Measurements from ENCODE around the gene CHRNA7.

CHRNA7 gene

DNA sequence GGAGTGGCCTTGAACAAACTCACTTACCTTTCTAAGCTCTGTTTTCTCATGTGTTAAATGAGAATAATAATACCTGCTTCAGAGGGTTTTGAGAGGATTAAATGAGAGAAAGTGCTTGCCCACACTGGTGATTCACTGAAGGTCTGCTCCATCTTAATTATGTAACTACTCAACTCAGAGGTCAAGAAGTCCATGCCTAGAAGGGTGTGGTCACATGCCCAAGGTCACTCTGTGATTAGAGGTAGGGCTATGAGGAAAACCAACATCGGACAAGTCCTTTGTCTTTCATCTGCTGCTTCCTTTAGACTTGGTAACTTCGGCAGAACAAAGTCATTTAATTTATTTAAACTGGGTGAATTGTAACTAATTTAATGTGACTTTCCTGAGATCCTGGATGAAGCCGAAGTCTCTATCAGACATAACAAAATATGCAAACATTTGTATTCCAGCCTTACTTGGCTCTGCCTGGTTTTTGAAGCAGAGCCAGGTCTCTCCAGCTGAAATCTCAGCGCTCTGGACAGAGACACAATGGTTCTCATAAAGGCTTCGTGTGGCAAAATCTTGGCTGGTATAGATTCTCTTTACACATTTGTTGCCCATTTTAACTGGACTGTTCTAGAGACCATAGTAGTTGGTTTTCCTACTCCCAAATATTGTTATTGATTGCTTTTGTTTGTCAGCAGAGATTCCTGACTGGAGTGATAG is 3.0 kb downstream of the CHRNA7 start:
- no peak for DNase-seq (ENCODE audit: low read depth in 1 of 2, low spot score in 1 of 2)
- in situ Hi-C loops (cut with HindIII; ENCODE audit: low pct_unique_long_range_greater_than_20kb, low sequenced_read_pairs), result no loop called here
- TF ChIP-seq JUND (IDR thresholded peaks at IDR 0.05; ENCODE audit: low read depth), result no peak

- in situ Hi-C loops (cut with HindIII; ENCODE audit: low pct_unique_long_range_greater_than_20kb, low sequenced_read_pairs), result no loop called here
- TF ChIP-seq JUND (IDR thresholded peaks at IDR 0.05; ENCODE audit: low read depth), result no peak
- DNase-seq (ENCODE audit: low read depth in 1 of 2, low spot score in 1 of 2), result no peak
Measured at GRCh38 chr15:32034106-32034505, 3.8 kb downstream of the CHRNA7 start.

GRCh38 chr15:32035285-32035684 is 5.0 kb downstream of the CHRNA7 start:
- in situ Hi-C loops (cut with HindIII; ENCODE audit: low pct_unique_long_range_greater_than_20kb, low sequenced_read_pairs), result no loop called here
- no peak for TF ChIP-seq JUND (IDR thresholded peaks at IDR 0.05; ENCODE audit: low read depth)
- DNase-seq (ENCODE audit: low read depth in 1 of 2, low spot score in 1 of 2), result no peak

- DNase-seq (ENCODE audit: low read depth in 1 of 2, low spot score in 1 of 2), result no peak
- in situ Hi-C loops (cut with HindIII; ENCODE audit: low pct_unique_long_range_greater_than_20kb, low sequenced_read_pairs), result no loop called here
- TF ChIP-seq JUND (IDR thresholded peaks at IDR 0.05; ENCODE audit: low read depth), result no peak
Measured at GRCh38 chr15:32036971-32037370, 6.7 kb downstream of the CHRNA7 start.

- no peak for TF ChIP-seq JUND (IDR thresholded peaks at IDR 0.05; ENCODE audit: low read depth)
- no peak for DNase-seq (ENCODE audit: low read depth in 1 of 2, low spot score in 1 of 2)
- in situ Hi-C loops (cut with HindIII; ENCODE audit: low pct_unique_long_range_greater_than_20kb, low sequenced_read_pairs), result no loop called here
Measured at GRCh38 chr15:32041294-32041693, 11.0 kb downstream of the CHRNA7 start.

DNA sequence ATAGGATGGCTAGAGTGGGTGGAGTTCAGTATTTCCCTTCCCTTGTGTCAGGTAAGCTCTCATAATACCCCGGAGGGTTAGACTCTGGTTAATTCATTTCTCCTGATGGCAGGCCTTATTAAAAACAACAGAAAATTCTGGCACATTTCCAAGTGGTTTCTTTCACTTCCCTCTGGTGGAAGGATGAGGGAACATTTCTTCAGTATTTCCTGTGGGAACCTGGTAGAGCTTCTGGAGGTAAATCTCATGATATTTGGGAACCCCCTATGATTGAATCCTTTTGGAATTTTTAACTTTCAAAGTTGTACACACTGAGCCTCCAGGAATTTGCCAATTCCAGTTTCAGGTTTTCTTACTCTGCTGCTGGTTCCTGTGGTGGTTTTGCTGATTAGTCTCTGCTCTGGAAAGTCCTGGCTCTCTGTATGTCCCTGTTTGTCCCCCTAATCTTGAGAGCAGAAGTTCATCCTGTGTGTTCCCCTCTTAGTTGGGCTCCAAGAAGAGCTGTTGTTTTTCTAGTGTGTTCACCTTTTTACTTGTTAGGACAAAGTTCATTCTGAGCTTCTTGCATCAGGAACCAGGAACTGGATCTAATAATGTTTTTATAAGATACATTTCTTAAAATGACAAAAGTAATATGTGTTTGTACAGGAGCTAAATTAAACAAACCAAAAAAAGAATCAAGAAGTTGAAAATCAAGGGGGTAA is 12.1 kb downstream of the CHRNA7 start:
- in situ Hi-C loops (cut with HindIII; ENCODE audit: low pct_unique_long_range_greater_than_20kb, low sequenced_read_pairs), result no loop called here
- DNase-seq (ENCODE audit: low read depth in 1 of 2, low spot score in 1 of 2), result peak in 1 of 2 experiments; percentile 30
- TF ChIP-seq JUND (IDR thresholded peaks at IDR 0.05; ENCODE audit: low read depth), result no peak

GRCh38 chr15:32053719-32054118 is 23.4 kb downstream of the CHRNA7 start:
- DNase-seq (ENCODE audit: low read depth in 1 of 2, low spot score in 1 of 2), result no peak
- TF ChIP-seq JUND (IDR thresholded peaks at IDR 0.05; ENCODE audit: low read depth), result no peak
- in situ Hi-C loops (cut with HindIII; ENCODE audit: low pct_unique_long_range_greater_than_20kb, low sequenced_read_pairs), result no loop called here

GRCh38 chr15:32057876-32058425 is 27.6 kb downstream of the CHRNA7 start:
- DNase-seq (ENCODE audit: low read depth in 1 of 2, low spot score in 1 of 2), result no peak
- in situ Hi-C loops (cut with HindIII; ENCODE audit: low pct_unique_long_range_greater_than_20kb, low sequenced_read_pairs), result no loop called here
- no peak for TF ChIP-seq JUND (IDR thresholded peaks at IDR 0.05; ENCODE audit: low read depth)

DNA sequence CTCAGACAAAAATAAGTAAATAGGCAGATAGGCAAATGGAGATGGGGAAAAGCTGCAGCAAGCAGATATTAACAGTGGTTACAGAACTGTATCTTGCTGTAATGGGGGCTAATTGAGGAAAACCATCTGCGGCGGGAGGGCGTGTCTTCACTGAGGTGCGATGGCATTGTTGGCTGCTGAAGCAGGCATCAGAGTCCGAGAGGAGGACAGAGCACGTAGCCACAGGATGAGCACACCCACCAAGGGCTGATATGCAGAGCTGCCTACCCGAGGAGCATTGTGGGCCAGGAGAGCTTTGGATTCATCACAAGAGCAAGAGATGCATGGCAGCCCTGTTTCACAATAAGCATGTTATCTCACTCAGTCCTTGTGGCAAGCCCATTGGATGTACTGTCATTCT is 30.4 kb downstream of the CHRNA7 start:
- in situ Hi-C loops (cut with HindIII; ENCODE audit: low pct_unique_long_range_greater_than_20kb, low sequenced_read_pairs), result no loop called here
- no peak for TF ChIP-seq JUND (IDR thresholded peaks at IDR 0.05; ENCODE audit: low read depth)
- DNase-seq (ENCODE audit: low read depth in 1 of 2, low spot score in 1 of 2), result no peak

DNA sequence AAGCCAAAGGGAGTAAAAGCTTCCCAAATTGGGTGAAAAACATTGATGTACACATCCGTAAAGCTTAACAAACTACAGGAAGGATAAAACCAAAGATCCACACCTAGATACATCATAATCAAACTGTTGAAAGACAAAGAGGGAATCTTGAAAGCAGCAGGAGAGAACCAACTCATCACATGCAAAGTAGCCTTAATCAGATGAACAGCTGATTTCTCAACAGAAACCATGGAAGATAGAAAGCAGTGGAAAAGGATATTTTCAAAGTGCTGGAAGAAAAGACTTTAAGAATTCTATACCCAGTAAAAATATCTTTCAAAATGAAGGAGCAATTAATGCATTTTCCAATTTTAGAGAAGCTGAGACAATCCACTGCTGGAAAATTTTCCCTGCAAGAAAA is 36.8 kb downstream of the CHRNA7 start:
- in situ Hi-C loops (cut with HindIII; ENCODE audit: low pct_unique_long_range_greater_than_20kb, low sequenced_read_pairs), result no loop called here
- no peak for TF ChIP-seq JUND (IDR thresholded peaks at IDR 0.05; ENCODE audit: low read depth)
- no peak for DNase-seq (ENCODE audit: low read depth in 1 of 2, low spot score in 1 of 2)

DNA sequence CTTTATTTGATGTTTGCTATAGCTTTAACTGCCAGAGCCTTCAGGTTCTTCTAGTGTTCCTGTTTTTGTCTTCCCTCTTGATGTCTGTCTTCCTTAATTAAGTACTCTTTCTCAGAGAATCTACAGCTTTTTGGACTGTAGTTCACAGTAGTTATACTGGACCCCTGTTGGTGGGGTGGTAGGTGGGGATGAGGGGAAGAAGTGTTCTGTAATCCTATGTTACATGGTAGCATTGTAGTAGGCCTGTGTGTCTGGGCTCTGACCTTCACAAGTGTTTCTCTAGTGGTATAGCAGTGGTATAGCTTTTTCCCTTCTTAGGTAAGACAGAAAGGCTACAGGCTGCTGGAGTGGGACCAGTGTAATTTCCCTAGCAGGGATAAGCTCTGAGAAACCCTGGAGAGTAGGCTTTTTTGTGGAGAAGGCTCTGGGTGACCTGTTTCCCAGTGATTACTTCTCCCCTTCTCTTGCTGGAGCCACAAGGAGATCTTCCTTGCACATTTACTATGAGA is 59.6 kb downstream of the CHRNA7 start:
- TF ChIP-seq JUND (IDR thresholded peaks at IDR 0.05; ENCODE audit: low read depth), result no peak
- DNase-seq (ENCODE audit: low read depth in 1 of 2, low spot score in 1 of 2), result no peak
- in situ Hi-C loops (cut with HindIII; ENCODE audit: low pct_unique_long_range_greater_than_20kb, low sequenced_read_pairs), result no loop called here

DNA sequence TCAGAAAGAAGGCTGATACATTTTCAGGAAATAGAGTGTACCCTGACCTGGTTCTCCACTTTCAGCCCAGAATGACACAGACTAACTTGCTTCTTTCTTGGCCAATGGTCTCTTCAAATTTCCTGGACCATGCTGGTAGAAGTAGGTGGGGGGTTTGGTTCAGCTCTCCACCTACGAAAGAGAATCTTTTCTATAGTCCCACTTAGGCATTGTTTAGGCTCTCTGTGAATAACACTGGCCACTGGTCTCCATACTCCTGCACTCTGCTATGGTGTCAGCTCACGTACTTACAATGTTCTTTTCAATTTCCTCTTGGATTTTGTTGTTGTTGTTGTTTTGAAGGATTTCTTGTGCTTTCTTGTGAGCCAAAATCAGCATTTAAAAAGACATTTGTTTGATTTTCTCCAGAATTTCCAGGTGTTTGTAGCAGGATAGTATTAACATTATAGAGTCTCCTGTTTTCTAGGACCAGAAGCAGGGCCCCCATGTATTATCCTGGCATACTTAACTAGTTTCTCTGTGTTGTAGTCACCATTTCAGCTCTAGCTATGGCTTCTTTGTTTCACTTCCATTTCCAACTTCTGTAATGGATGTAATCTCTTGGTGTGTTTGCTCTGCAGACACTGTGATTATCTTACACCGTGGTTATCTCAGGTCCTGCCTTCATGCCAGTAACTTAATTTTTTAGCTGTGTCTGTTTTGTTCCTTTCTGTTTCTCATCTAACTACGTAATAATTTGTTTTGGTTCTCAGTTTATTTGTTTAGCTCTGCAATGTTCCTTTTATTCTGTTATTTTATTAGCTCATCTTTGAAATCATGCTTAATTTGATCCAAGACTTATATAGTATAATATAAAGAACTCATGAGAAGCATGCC is 61.4 kb downstream of the CHRNA7 start:
- no peak for DNase-seq (ENCODE audit: low read depth in 1 of 2, low spot score in 1 of 2)
- no peak for TF ChIP-seq JUND (IDR thresholded peaks at IDR 0.05; ENCODE audit: low read depth)
- in situ Hi-C loops (cut with HindIII; ENCODE audit: low pct_unique_long_range_greater_than_20kb, low sequenced_read_pairs), result no loop called here
